NT2/D1 (cell line): Measurements from ENCODE around the gene ACYP1.

Experiments
- SUZ12 ChIP-seq: IDR thresholded peaks from 2 replicates; pipeline ENCODE4 v1.6.1; 2011; ENCODE audit not compliant: insufficient read length, insufficient read depth; ENCODE audit errors: extremely low read depth
- YY1 ChIP-seq: IDR thresholded peaks from 2 replicates; pipeline ENCODE4 v1.6.1; 2011; ENCODE audit not compliant: insufficient read length, insufficient read depth
- ZNF274 ChIP-seq: IDR thresholded peaks from 2 replicates; pipeline ENCODE4 v1.6.1; 2011; ENCODE audit warnings: mild to moderate bottlenecking, low read depth, low read length

- TF ChIP-seq YY1 (no peak), SUZ12 (no peak), ZNF274 (no peak)
Measured at GRCh38 chr14:75067212-75067611, 3.4 kb upstream of the ACYP1 start.
